22Rv1 (cell line): ENCODE measurements around the gene SLC7A11.

ENCODE experiments used
- ZFX ChIP-seq: fragments of 450-650 bp; IDR thresholded peaks from 2 replicates; pipeline ENCODE4 v1.6.1; 2017; ENCODE audit warnings: antibody characterized with exemption, borderline replicate concordance
- TF ChIP-seq, protein P1 (sequence below): fragments of 450-650 bp; IDR thresholded peaks from 2 replicates; pipeline ENCODE4 v1.5.1; 2017; ENCODE audit warnings: mild to moderate bottlenecking

GRCh38 chr4:138279286-138279685 lies 37.1 kb upstream of the SLC7A11 start:
- TF ChIP-seq, protein P1, sequence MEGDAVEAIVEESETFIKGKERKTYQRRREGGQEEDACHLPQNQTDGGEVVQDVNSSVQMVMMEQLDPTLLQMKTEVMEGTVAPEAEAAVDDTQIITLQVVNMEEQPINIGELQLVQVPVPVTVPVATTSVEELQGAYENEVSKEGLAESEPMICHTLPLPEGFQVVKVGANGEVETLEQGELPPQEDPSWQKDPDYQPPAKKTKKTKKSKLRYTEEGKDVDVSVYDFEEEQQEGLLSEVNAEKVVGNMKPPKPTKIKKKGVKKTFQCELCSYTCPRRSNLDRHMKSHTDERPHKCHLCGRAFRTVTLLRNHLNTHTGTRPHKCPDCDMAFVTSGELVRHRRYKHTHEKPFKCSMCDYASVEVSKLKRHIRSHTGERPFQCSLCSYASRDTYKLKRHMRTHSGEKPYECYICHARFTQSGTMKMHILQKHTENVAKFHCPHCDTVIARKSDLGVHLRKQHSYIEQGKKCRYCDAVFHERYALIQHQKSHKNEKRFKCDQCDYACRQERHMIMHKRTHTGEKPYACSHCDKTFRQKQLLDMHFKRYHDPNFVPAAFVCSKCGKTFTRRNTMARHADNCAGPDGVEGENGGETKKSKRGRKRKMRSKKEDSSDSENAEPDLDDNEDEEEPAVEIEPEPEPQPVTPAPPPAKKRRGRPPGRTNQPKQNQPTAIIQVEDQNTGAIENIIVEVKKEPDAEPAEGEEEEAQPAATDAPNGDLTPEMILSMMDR: no peak
- TF ChIP-seq ZFX: no peak
